GM10266 (cell line): ENCODE data around the gene TP53I11.

Experiments
- DNase-seq: peaks from one replicate; pipeline ENCODE4 v3.0.0; 2012; ENCODE audit errors: extremely low spot score
- TF ChIP-seq, protein P1 (sequence below): IDR thresholded peaks from 2 replicates; pipeline ENCODE4 v1.5.1; 2012; ENCODE audit warnings: mild to moderate bottlenecking, low read depth; ENCODE audit not compliant: control insufficient read depth, insufficient read depth; ENCODE audit errors: missing control alignments

The TP53I11 gene

DNA sequence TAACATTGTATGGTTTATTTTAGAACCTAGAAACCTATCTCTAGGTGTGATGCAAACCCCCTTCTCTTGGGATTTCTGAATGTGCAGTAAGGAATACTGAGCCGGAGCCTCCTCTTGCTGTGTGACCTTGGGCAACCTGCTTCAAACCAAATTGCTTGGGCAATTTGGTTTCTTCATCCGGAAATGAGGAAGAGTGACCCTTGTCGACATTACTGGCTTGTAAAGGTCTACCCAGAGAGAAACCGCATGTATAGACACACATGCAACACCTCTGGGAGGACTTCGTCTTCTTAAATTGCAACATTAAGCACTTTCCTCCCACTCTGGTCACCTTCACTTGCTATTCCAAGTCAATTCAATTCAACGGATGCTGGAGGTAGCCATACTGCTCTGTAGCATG lies 19.6 kb upstream of the TP53I11 start:
- no peak for DNase-seq
- TF ChIP-seq, protein P1, sequence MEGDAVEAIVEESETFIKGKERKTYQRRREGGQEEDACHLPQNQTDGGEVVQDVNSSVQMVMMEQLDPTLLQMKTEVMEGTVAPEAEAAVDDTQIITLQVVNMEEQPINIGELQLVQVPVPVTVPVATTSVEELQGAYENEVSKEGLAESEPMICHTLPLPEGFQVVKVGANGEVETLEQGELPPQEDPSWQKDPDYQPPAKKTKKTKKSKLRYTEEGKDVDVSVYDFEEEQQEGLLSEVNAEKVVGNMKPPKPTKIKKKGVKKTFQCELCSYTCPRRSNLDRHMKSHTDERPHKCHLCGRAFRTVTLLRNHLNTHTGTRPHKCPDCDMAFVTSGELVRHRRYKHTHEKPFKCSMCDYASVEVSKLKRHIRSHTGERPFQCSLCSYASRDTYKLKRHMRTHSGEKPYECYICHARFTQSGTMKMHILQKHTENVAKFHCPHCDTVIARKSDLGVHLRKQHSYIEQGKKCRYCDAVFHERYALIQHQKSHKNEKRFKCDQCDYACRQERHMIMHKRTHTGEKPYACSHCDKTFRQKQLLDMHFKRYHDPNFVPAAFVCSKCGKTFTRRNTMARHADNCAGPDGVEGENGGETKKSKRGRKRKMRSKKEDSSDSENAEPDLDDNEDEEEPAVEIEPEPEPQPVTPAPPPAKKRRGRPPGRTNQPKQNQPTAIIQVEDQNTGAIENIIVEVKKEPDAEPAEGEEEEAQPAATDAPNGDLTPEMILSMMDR, result no peak

DNA sequence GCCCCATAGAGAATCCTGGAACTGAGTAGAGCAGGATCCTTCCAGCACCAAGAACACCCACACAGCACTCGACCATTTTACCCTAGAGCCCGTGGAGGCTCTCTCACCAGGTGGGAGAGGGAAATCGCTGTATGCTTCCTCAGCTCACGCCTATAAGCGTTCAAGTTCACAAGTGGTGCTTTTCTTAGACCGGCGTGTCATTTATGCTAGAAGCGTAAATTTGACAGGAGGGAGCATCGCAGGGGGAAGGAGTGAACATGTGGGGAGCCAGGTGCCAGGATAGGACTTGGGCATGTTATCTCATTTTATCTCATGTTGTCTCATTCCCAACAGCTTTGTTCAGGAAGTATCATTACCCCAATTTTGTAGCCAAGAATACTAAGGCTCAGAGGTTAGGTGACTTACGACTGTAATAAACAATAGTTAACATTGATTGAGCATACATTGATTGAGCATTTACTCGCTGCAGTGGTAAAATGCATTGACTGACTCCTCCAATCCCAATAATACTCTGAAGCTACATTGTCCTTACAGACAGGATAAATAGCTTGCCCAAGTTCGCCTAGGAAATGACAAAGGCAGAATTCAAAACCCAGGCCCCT lies 19.1 kb upstream of the TP53I11 start:
- TF ChIP-seq, protein P1, result no peak
- no peak for DNase-seq

DNA sequence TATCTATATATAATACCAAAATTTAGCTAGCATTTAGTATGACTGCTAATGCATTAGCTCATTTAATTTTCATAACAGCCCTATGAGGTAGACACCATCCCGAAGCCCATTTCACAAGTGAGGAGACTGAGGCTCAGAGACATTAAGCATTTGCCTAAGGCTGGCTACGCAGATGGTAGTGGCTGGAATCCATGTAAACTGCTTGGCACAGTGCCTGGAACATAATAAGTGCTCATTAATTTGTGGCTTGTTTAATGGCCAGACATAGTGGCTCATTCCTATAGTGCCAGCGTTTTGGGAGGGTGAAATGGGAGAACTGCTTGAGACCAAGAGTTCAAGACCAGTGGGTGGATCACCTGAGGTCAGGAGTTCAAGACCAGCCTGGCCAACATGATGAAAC lies 17.8 kb upstream of the TP53I11 start:
- TF ChIP-seq, protein P1, result no peak
- no peak for DNase-seq

DNA sequence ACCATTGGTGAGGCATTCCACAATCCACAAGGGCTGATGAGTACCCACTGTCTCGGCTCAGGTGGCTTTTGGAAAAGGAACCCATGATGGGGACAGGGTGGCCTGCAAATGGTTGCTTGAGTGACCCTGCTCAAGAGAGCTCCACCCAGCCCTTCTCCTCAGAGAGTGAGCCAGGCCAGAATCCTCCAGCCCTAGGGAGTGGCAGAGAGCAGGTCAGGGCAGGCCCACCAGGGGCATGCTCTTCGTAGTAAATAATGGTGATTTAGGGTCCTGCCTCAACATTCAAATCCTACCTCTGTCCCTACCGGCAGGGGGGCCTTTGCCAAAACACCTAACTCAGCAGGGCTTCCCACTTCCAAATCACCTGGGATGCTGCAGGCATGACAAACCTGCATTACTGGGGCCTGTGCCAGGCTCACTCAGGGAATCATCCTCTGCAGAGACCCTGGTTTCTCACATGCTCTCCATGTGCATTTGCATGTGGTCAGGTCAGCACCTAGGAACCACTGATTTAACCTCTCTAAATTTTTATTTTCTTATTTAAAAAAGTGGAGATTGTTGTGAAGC lies 17.3 kb upstream of the TP53I11 start:
- DNase-seq, result no peak
- TF ChIP-seq, protein P1, result no peak

DNA sequence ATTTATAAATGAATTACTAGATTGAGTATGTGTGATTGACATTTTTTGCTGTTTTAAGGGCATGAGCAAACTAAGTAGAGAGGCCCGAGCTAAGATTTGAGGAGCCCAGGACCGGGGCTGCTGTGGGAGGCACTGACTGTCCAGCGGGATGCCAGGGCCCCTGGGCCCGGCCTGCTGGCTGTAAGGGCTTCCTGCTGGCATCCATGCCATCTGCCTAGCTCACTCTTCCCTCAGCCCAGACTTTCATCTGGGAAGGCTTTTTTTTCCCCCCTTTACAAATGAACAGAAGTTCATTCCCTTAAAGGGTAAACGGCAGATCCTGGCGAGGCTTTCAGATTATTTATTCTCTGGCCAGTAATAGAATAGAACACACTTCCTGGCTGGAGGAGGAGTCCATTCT lies 16.0 kb upstream of the TP53I11 start:
- TF ChIP-seq, protein P1, result no peak
- no peak for DNase-seq

DNA sequence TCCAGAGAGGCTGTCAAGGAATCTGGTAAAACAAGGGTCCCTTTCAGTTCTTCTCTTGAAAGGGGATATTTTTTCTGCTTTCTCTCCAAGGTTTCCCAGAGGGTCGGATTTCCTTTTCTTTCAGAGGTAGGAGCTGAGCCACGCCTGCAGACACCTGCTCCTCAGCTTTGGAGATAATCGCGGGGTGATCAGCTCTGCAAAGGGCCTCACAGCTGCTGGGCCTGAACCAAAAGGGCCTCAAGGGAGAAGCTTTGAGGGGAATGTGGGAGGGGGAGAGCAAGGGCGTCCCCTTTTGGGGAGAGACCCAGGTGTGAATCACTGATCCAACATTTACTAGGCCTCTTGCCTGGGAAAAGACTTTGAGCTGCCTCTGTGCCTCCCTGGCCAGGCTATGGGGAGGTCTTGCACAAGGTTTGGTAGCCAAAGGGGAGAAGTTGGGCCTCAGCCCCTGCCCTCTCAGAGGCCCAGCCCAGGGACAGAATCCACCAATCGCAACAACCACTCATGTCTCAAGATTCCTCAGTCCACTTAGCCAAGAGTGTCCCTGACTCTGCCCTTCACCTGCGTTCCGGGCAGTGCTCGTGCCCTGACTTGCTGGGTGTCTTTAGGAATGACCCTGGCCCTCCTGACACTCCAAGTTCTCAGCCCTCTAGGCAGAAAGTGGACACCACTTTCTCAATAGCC lies 14.0 kb upstream of the TP53I11 start:
- no peak for DNase-seq
- TF ChIP-seq, protein P1, result no peak

DNA sequence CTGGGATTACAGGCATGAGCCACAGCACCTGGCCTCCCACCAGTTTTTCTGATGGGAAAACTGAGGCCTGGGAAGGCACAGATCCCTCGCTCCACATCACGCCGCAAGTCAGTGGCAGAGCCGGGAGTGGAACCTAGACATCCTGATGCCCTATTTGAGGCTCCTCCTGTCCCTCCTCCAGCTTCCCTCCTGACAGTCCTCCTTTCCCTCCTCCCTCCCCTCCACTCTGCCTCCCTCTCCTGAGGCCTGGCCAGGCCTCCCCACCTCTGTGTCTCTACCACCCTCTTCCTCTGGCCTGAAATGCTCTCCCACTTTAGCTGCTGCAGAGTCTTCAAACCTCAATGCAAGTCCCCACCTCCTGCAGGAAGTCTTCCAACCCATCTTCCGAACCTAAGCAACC lies 13.3 kb upstream of the TP53I11 start:
- no peak for DNase-seq
- TF ChIP-seq, protein P1, result no peak
